IMR-90 (cell line): ENCODE measurements around the gene DBNDD1. TPM values are rescaled to one million over a fixed set of nuclear protein-coding genes. Genes with fewer than 3 reads are reported as not detected.

Experiments
- ATAC-seq: fragments of 200-7000 bp; cut with Tn5 transposase; 2 replicates; pipeline ENCODE4 v1.9.1; 2020; ENCODE audit warnings: low read depth, mild to moderate bottlenecking, moderate library complexity
- BruUV-seq: library from RNA; stranded (reverse); fragments of 400-500 nt; replicated peaks from 2 replicates; lab custom pipeline; 2021; lab: Mats Ljungman, UMichigan
- CTCF ChIA-PET: fragments of 300-600 bp; formaldehyde crosslinking; extraction: SDS; loops from one replicate; lab custom pipeline; 2021; ENCODE audit warnings: antibody characterized with exemption; lab: Yijun Ruan, JAX
- POLR2A ChIA-PET: fragments of 300-600 bp; sonication (Branson Sonifier 250); formaldehyde crosslinking; loops from one replicate; lab custom pipeline; 2022; ENCODE audit warnings: antibody characterized with exemption; ENCODE audit not compliant: unreplicated experiment; lab: Charles Lee
- DNase-seq: peaks from one replicate; pipeline ENCODE4 v3.0.0; 2013
- H2AFZ ChIP-seq: replicated peaks from 2 replicates; pipeline ENCODE3; 2013; ENCODE audit warnings: low read length, mild to moderate bottlenecking; ENCODE audit not compliant: poor library complexity
- H2AK5ac ChIP-seq: 2 replicates; pipeline ENCODE4 v1.6.1; 2013; ENCODE audit warnings: low read depth, low read length, inconsistent platforms
- H2AK9ac ChIP-seq: replicated peaks from 2 replicates; pipeline ENCODE3; 2013; ENCODE audit warnings: mild to moderate bottlenecking, low read depth, low read length, moderate library complexity; ENCODE audit not compliant: poor library complexity
- H2BK120ac ChIP-seq: 2 replicates; pipeline ENCODE4 v1.6.1; 2013; ENCODE audit warnings: low read depth, low read length, inconsistent platforms
- H2BK15ac ChIP-seq: 3 replicates; pipeline ENCODE4 v1.6.1; 2013; ENCODE audit warnings: low read depth, low read length, inconsistent platforms
- H2BK20ac ChIP-seq: 2 replicates; pipeline ENCODE4 v1.6.1; 2013; ENCODE audit warnings: low read depth, mild to moderate bottlenecking, inconsistent platforms, low read length, moderate library complexity
- H2BK5ac ChIP-seq: 2 replicates; pipeline ENCODE4 v1.6.1; 2013; ENCODE audit warnings: mild to moderate bottlenecking, low read depth, low read length, inconsistent platforms; ENCODE audit not compliant: poor library complexity, severe bottlenecking
- H3K14ac ChIP-seq: replicated peaks from 2 replicates; pipeline ENCODE4 v1.6.1; 2013; ENCODE audit warnings: low read depth, low read length, inconsistent platforms
- H3K18ac ChIP-seq: 2 replicates; pipeline ENCODE4 v1.6.1; 2013; ENCODE audit warnings: low read depth, low read length, control low read depth
- H3K23ac ChIP-seq: 2 replicates; pipeline ENCODE4 v1.6.1; 2013; ENCODE audit warnings: low read depth, low read length, inconsistent platforms
- H3K27ac ChIP-seq: 2 replicates; pipeline ENCODE4 v1.5.1; 2013; ENCODE audit warnings: mild to moderate bottlenecking, control low read depth, low read length; ENCODE audit not compliant: insufficient read depth
- H3K27me3 ChIP-seq: 2 replicates; pipeline ENCODE4 v1.6.1; 2013; ENCODE audit warnings: low read length; ENCODE audit not compliant: control insufficient read depth, insufficient read depth
- H3K36me3 ChIP-seq: 2 replicates; pipeline ENCODE4 v1.6.1; 2013; ENCODE audit warnings: low read length, mixed read lengths; ENCODE audit not compliant: control insufficient read depth, insufficient read depth
- H3K4ac ChIP-seq: 2 replicates; pipeline ENCODE4 v1.6.1; 2013; ENCODE audit warnings: low read depth, low read length, inconsistent platforms
- H3K4me1 ChIP-seq: 2 replicates; pipeline ENCODE4 v1.6.1; 2013; ENCODE audit warnings: low read length, mixed read lengths; ENCODE audit not compliant: control insufficient read depth, insufficient read depth
- H3K4me2 ChIP-seq: 2 replicates; pipeline ENCODE4 v1.6.1; 2013; ENCODE audit warnings: low read depth, mild to moderate bottlenecking, control low read depth, low read length, moderate library complexity
- H3K4me3 ChIP-seq: 2 replicates; pipeline ENCODE4 v1.5.1; 2013; ENCODE audit warnings: low read depth, mild to moderate bottlenecking, control low read depth, low read length, moderate library complexity; ENCODE audit not compliant: insufficient read depth
- H3K56ac ChIP-seq: 2 replicates; pipeline ENCODE4 v1.6.1; 2013; ENCODE audit warnings: low read length, inconsistent platforms; ENCODE audit not compliant: insufficient read depth; ENCODE audit errors: extremely low read depth
- H3K79me1 ChIP-seq, 2 experiments: 2 replicates each; pipeline ENCODE4 v1.6.1; 2013; ENCODE audit warnings: low read length in 2 of 2, inconsistent platforms in 1 of 2, low read depth in 1 of 2
- H3K9ac ChIP-seq: 2 replicates; pipeline ENCODE4 v1.6.1; 2013; ENCODE audit warnings: low read depth, low read length, control low read depth
- H3K9me1 ChIP-seq: 2 replicates; pipeline ENCODE4 v1.6.1; 2013; ENCODE audit warnings: low read length, inconsistent platforms; ENCODE audit not compliant: insufficient read depth
- H3K9me3 ChIP-seq: 2 replicates; pipeline ENCODE4 v1.6.1; 2013; ENCODE audit warnings: low read length; ENCODE audit not compliant: control insufficient read depth, insufficient read depth
- H4K20me1 ChIP-seq: 2 replicates; pipeline ENCODE4 v1.6.1; 2013; ENCODE audit warnings: low read length, inconsistent platforms; ENCODE audit not compliant: insufficient read depth
- H4K5ac ChIP-seq: 2 replicates; pipeline ENCODE4 v1.6.1; 2013; ENCODE audit warnings: mild to moderate bottlenecking, low read depth, low read length, control low read depth
- H4K8ac ChIP-seq, 2 experiments: 2 replicates each; pipeline ENCODE4 v1.6.1; 2013; ENCODE audit warnings: low read depth in 2 of 2, low read length in 2 of 2, control low read depth in 1 of 2, inconsistent platforms in 1 of 2
- H4K91ac ChIP-seq: 2 replicates; pipeline ENCODE4 v1.6.1; 2013; ENCODE audit warnings: low read depth, low read length, inconsistent platforms; ENCODE audit not compliant: insufficient read depth
- MXI1 ChIP-seq: IDR thresholded peaks from 2 replicates; pipeline ENCODE4 v1.6.1; 2012; ENCODE audit warnings: low read depth, mild to moderate bottlenecking, low read length, moderate library complexity, borderline replicate concordance
- SMC3 ChIP-seq: fragments of 150-350 bp; IDR thresholded peaks from 2 replicates; pipeline ENCODE4 v1.6.1; 2016; ENCODE audit warnings: low read depth, mild to moderate bottlenecking, antibody characterized with exemption, low read length, moderate library complexity
- WGBS, 2 experiments: methylation state at CpG; one replicate each; pipeline versions ENCODE4 v1.1.5 to v1.1.7; 2013; ENCODE audit warnings: missing lambda C conversion rate in 2 of 2; ENCODE audit not compliant: insufficient read length in 1 of 2; ENCODE audit errors: extremely low coverage in 2 of 2; 5-methylcytosine and 5-hydroxymethylcytosine counted together
- dilution Hi-C: fragments of 300-500 bp; cut with HindIII; formaldehyde crosslinking; loops from one replicate; pipeline ENCODE4 v1.14.3; 2018; ENCODE audit warnings: low sequenced_read_pairs; ENCODE audit not compliant: unreplicated experiment
- in situ Hi-C: fragments of 300-500 bp; cut with MboI; formaldehyde crosslinking; loops from 3 replicates; pipeline ENCODE4 v1.14.3; 2019; ENCODE audit warnings: low sequenced_read_pairs, inconsistent platforms, mixed read lengths
- intact Hi-C: fragments of 100-400 bp; cut with micrococcal nuclease; formaldehyde crosslinking; loops from 2 replicates; pipeline ENCODE4 v1.10.0; 2022
- polyA plus RNA-seq, 3 experiments: library from polyadenylated mRNA; depleted of rRNA; stranded (reverse); fragments of >200 nt; gene quantifications; 2 replicates each; pipeline ENCODE4 v1.2.3, GENCODE V29; 2012; ENCODE audit warnings: low replicate concordance in 1 of 3
- total RNA-seq: library from RNA; depleted of rRNA; stranded (reverse); fragments of >200 nt; gene quantifications from 2 replicates; pipeline ENCODE4 v1.2.3, GENCODE V29; 2012; rRNA removed

DBNDD1 gene
- total and polyA plus RNA-seq, 2 of the 4 experiments (the other 2 are of a cell fraction), result 3.4 to 23.0 TPM

- H3K56ac ChIP-seq, result no peak overlapping the region
- H4K5ac ChIP-seq, result no peak overlapping the region
- H2BK120ac ChIP-seq, result no peak overlapping the region
- H3K36me3 ChIP-seq, result peaks cover 38% of the 10 kb centered on the region
- no peak overlapping the region for H3K9ac ChIP-seq
- H4K8ac ChIP-seq, result no peak overlapping the region
- DNase-seq (no peak), ATAC-seq (no peak)
- H3K4ac ChIP-seq, result no peak overlapping the region
- no peaks in the 10 kb centered on the region for H3K27me3 ChIP-seq
- ChIA-PET POLR2A (no interaction called here), CTCF (no interaction called here)
- H3K18ac ChIP-seq, result no peak overlapping the region
- H2AK9ac ChIP-seq, result no peak overlapping the region
- TF ChIP-seq SMC3, result no peak
- TF ChIP-seq MXI1, result no peak
- dilution Hi-C loops (no loop called here), intact Hi-C loops (no loop called here), in situ Hi-C loops (no loop called here)
- H2BK5ac ChIP-seq, result no peak overlapping the region
- no peak overlapping the region for H3K4me3 ChIP-seq
- H3K4me2 ChIP-seq, result no peak overlapping the region
- no peak overlapping the region for H2AK5ac ChIP-seq
- no peak overlapping the region for H2AFZ ChIP-seq
- no peak overlapping the region for H2BK15ac ChIP-seq
- H3K9me1 ChIP-seq, result no peaks in the 10 kb centered on the region; the same call in 1 of the 2 replicates
- H3K79me1 ChIP-seq, result peaks cover 11 to 68% of the 10 kb centered on the region in 2 experiments
- peaks cover 21% of the 10 kb centered on the region; the same call in 1 of the 2 replicates for H4K20me1 ChIP-seq
- H3K14ac ChIP-seq, result no peak overlapping the region
- WGBS, 2 experiments, result no CpG with 5 or more reads among the region's 15 CpGs
- no peaks in the 10 kb centered on the region for H3K9me3 ChIP-seq
- H3K23ac ChIP-seq, result no peak overlapping the region
- BruUV-seq, result no TSS peak
- no peak overlapping the region for H4K91ac ChIP-seq
- H3K27ac ChIP-seq, result no peak overlapping the region
- no peak overlapping the region for H2BK20ac ChIP-seq
- no peaks in the 10 kb centered on the region for H3K4me1 ChIP-seq
Observed at GRCh38 chr16:89955001-89955685, 64.1 kb downstream of the DBNDD1 start.

Other genes with a start within 250 kb of the DBNDD1 start
- gene FANCA, start 202.8 kb downstream of the DBNDD1 start, total RNA-seq, result 13.3 and 13.9 TPM in 2 replicates
- gene FANCA, start 202.8 kb downstream of the DBNDD1 start, polyA plus RNA-seq (2012; rRNA removed), result 24.4 and 24.7 TPM in 2 replicates
- 0.56 and 0.72 TPM in 2 replicates for gene SPIRE2, start 191.0 kb downstream of the DBNDD1 start, total RNA-seq
- 1.6 and 1.9 TPM in 2 replicates for gene SPIRE2, start 191.0 kb downstream of the DBNDD1 start, polyA plus RNA-seq (2012; rRNA removed)
- 119 and 127 TPM in 2 replicates for gene TCF25, start 145.9 kb downstream of the DBNDD1 start, total RNA-seq
- gene TCF25, start 145.9 kb downstream of the DBNDD1 start, polyA plus RNA-seq (2012; rRNA removed), result 184 and 199 TPM in 2 replicates
- gene MC1R, start 100.6 kb downstream of the DBNDD1 start, total RNA-seq, result 3.8 and 4.4 TPM in 2 replicates
- gene MC1R, start 100.6 kb downstream of the DBNDD1 start, polyA plus RNA-seq (2012; rRNA removed), result 9.5 TPM in 2 replicates
- 311 and 337 TPM in 2 replicates for gene TUBB3, start 96.1 kb downstream of the DBNDD1 start, total RNA-seq
- gene TUBB3, start 96.1 kb downstream of the DBNDD1 start, polyA plus RNA-seq (2012; rRNA removed), result 410 and 428 TPM in 2 replicates
- gene DEF8, start 70.7 kb downstream of the DBNDD1 start, total RNA-seq, result 129 and 134 TPM in 2 replicates
- gene DEF8, start 70.7 kb downstream of the DBNDD1 start, polyA plus RNA-seq (2012; rRNA removed), result 141 and 160 TPM in 2 replicates
- not detected in 2 replicates for gene PRDM7, start 57.9 kb upstream of the DBNDD1 start, total RNA-seq
- gene PRDM7, start 57.9 kb upstream of the DBNDD1 start, polyA plus RNA-seq (2012; rRNA removed), result not detected in 2 replicates